Stimulated activated CD4-positive, alpha-beta T cell treated with anti-CD3 and anti-CD28 coated beads, TNF-alpha, amount 100 ng/mL, for 48 hours (primary cell): ENCODE data around the gene ARHGAP10.

ENCODE experiments used
- DNase-seq, 3 donors: peaks; one replicate each; pipeline ENCODE4 v3.0.0-alpha.2; 2020; ENCODE audit warnings: low read depth in 3 of 3

The ARHGAP10 gene

GRCh38 chr4:148030193-148030873, 298.4 kb downstream of the ARHGAP10 start:
- no peak for DNase-seq

- DNase-seq = no peak
These were observed 302.9 kb downstream of the ARHGAP10 start for GRCh38 chr4:148034813-148035212.

- DNase-seq = no peak
These were observed 309.9 kb downstream of the ARHGAP10 start for GRCh38 chr4:148041606-148042329.

GRCh38 chr4:148044089-148044911, 312.4 kb downstream of the ARHGAP10 start:
- DNase-seq = no peak

GRCh38 chr4:148044912-148045352, 313.0 kb downstream of the ARHGAP10 start:
- DNase-seq = no peak

GRCh38 chr4:148048598-148048997, 316.7 kb downstream of the ARHGAP10 start:
- DNase-seq = no peak

- no peak for DNase-seq
These were observed 319.5 kb downstream of the ARHGAP10 start for GRCh38 chr4:148051403-148051802.

- DNase-seq = no peak
These were observed 320.6 kb downstream of the ARHGAP10 start for GRCh38 chr4:148052448-148052847.

GRCh38 chr4:148053298-148054003, 321.6 kb downstream of the ARHGAP10 start:
- no peak for DNase-seq

GRCh38 chr4:148054275-148054674, 322.4 kb downstream of the ARHGAP10 start:
- no peak for DNase-seq

- DNase-seq = no peak
These were observed 324.0 kb downstream of the ARHGAP10 start for GRCh38 chr4:148055844-148056243.

- peak; percentile 15 to 59 (median 43) for DNase-seq
These were observed 325.0 kb downstream of the ARHGAP10 start for GRCh38 chr4:148056879-148057278.

- no peak for DNase-seq
These were observed 325.6 kb downstream of the ARHGAP10 start for GRCh38 chr4:148057516-148057915.

GRCh38 chr4:148057984-148058859, 326.3 kb downstream of the ARHGAP10 start:
- DNase-seq = no peak

- no peak for DNase-seq
These were observed 327.8 kb downstream of the ARHGAP10 start for GRCh38 chr4:148059617-148060180.

- DNase-seq = no peak
These were observed 328.6 kb downstream of the ARHGAP10 start for GRCh38 chr4:148060264-148061140.

- no peak for DNase-seq
These were observed 329.2 kb downstream of the ARHGAP10 start for GRCh38 chr4:148061141-148061481.

GRCh38 chr4:148061795-148062194, 329.9 kb downstream of the ARHGAP10 start:
- DNase-seq = no peak

GRCh38 chr4:148062301-148062950, 330.5 kb downstream of the ARHGAP10 start:
- no peak for DNase-seq
